ENCODE data around the gene PHF5A. TPM values are rescaled to one million over a fixed set of nuclear protein-coding genes. Genes with fewer than 3 reads are reported as not detected.

PHF5A gene
- total and polyA plus RNA-seq, 2 of the 8 experiments (the other 6 are each of a cell fraction or from before 2014, with no cell fraction given) = 119 to 135 TPM

DNA sequence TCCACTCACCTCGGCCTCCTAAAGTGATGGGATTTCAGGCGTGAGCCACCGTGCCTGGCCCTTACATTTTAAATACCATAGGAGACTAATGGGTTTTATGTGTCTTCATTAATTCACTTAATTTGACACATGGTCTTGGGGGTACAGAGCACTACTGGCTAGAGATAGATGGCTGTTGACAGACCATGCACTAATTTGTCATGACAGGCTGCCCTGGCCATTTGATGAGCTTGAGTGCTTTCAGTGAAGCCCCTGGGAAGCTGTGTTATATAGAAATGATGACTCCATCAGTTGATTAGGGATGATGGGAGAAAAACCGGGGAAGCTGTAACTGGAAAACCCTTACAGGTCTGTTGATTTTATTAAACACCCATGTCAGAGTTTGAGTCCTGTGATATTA, 6.6 kb downstream of the PHF5A start:
- Histone ChIP-seq H4K5ac (ENCODE audit: insufficient read length, low read depth, low read length) (no peak overlapping the region), H3K4me2 (ENCODE audit: insufficient read depth in 1 of 2, low read depth in 2 of 2, low read length in 2 of 2) (no peak overlapping the region), H3K79me1 (ENCODE audit: low read depth, low read length) (peaks cover 6% of the 10 kb centered on the region; the same call in 1 of the 2 replicates), H2BK12ac (ENCODE audit: low read depth, low read length) (no peak overlapping the region), H3K79me2 (ENCODE audit: control insufficient read depth in 1 of 2, insufficient read depth in 2 of 2, low read length in 2 of 2) (peaks cover 0 to 15% of the 10 kb centered on the region in 2 experiments; a peak in 2 of 4 replicates), H3K27ac (ENCODE audit: low read depth, low read length) (no peak overlapping the region), H3K27me3 (replicated peaks in 1 of 4; ENCODE audit: control insufficient read depth in 3 of 4, extremely low read depth in 1 of 4, insufficient read depth in 3 of 4, low read length in 3 of 4) (no peaks in the 10 kb centered on the region), H3K9ac (replicated peaks in 1 of 4; ENCODE audit: extremely low read depth in 1 of 4, low read depth in 3 of 4, low read length in 3 of 4) (no peak overlapping the region), H3K23me2 (ENCODE audit: low read depth, low read length) (no peaks in the 10 kb centered on the region; the same call in 1 of the 2 replicates), H3K23ac (ENCODE audit: insufficient read length) (no peak overlapping the region), H2AFZ (ENCODE audit: low read length) (no peak overlapping the region), H3K36me3 (ENCODE audit: control insufficient read depth in 2 of 4, insufficient read depth in 4 of 4, low read length in 3 of 4) (peaks cover 30 to 73% (median 57%) of the 10 kb centered on the region in 4 experiments), H3K18ac (ENCODE audit: extremely low read depth, low read length) (no peak overlapping the region), H4K91ac (replicated peaks; ENCODE audit: insufficient read length, low read length) (no peak overlapping the region), H4K20me1 (replicated peaks in 1 of 2; ENCODE audit: control insufficient read depth in 1 of 2, insufficient read depth in 2 of 2, low read length in 2 of 2) (peaks cover 3 to 4% of the 10 kb centered on the region in 2 experiments), H3K56ac (replicated peaks; ENCODE audit: insufficient read length, low read depth, low read length) (no peak overlapping the region), H2BK20ac (ENCODE audit: low read length) (no peak overlapping the region), H3K14ac (ENCODE audit: insufficient read length) (no peak overlapping the region), H2AK5ac (ENCODE audit: low read depth, low read length) (no peak overlapping the region), H4K8ac (ENCODE audit: extremely low read depth, insufficient read depth, low read length) (no peak overlapping the region), H3K4me1 (replicated peaks in 1 of 4; ENCODE audit: control insufficient read depth in 3 of 4, insufficient read depth in 4 of 4, low read length in 3 of 4) (no peaks in the 10 kb centered on the region), H3K4ac (replicated peaks; ENCODE audit: insufficient read length, low read depth, low read length) (no peak overlapping the region), H2BK5ac (ENCODE audit: low read depth, low read length) (no peak overlapping the region), H3K4me3 (ENCODE audit: extremely low read depth in 1 of 4, insufficient read depth in 2 of 4, low read depth in 3 of 4, low read length in 4 of 4) (no peak overlapping the region), H2BK120ac (replicated peaks; ENCODE audit: low read depth, low read length) (no peak overlapping the region), H3K9me3 (ENCODE audit: insufficient read depth in 2 of 2, low read depth in 1 of 2, low read length in 1 of 2) (no peaks in the 10 kb centered on the region), H2BK15ac (ENCODE audit: low read length) (no peak overlapping the region)
- CTCF ChIA-PET (ENCODE audit: partially characterized antibody) = interaction anchor here (0.9 to 8.3 kb wide), 8 partner anchors 14 to 71 kb away, joined by 3 to 57 read pairs (median 5); no protein-coding TSS in a partner anchor
- 93% methylated on average over 4 of the region's 4 CpGs; no CpG with 5 or more reads in 1 of the 2 experiments for WGBS, 2 experiments (ENCODE audit: extremely low coverage in 1 of 2, insufficient coverage in 1 of 2, insufficient read length in 1 of 2, insufficient replicate concordance in 2 of 2, low coverage in 1 of 2, low lambda C conversion rate in 2 of 2, missing lambda C conversion rate in 1 of 2)
- TF ChIP-seq POLR2A (IDR thresholded peaks at IDR 0.05; ENCODE audit: control extremely low read depth in 1 of 2, low read depth in 2 of 2, low read length in 2 of 2) = 0 out of 3 replicates have a peak, but pooled peaks of 1 of the 2 experiments have one; percentile 1
- no peak for TF ChIP-seq SUZ12 (IDR thresholded peaks at IDR 0.05; ENCODE audit: low read length)
- no peak for DNase-seq (ENCODE audit: low read depth in 1 of 2, low spot score in 2 of 2)
- no peak for FAIRE-seq
- POLR2A ChIA-PET (ENCODE audit: partially characterized antibody) = interaction anchor here (0.7 to 30.6 kb wide), 16 partner anchors 6 to 265 kb away, joined by 3 to 887 read pairs (median 4); partner anchors contain the start of genes ACO2, PHF5A and TOB2

All from H1 (cell line).